ENCODE measurements around the gene RANBP1. TPM values are rescaled to one million over a fixed set of nuclear protein-coding genes. Genes with fewer than 3 reads are reported as not detected.

Gene RANBP1
- total and polyA plus RNA-seq, 9 of the 15 experiments (the other 6 are each of a cell fraction or from before 2014, with no cell fraction given), result 162 to 2,891 (median 1,289) TPM

DNA sequence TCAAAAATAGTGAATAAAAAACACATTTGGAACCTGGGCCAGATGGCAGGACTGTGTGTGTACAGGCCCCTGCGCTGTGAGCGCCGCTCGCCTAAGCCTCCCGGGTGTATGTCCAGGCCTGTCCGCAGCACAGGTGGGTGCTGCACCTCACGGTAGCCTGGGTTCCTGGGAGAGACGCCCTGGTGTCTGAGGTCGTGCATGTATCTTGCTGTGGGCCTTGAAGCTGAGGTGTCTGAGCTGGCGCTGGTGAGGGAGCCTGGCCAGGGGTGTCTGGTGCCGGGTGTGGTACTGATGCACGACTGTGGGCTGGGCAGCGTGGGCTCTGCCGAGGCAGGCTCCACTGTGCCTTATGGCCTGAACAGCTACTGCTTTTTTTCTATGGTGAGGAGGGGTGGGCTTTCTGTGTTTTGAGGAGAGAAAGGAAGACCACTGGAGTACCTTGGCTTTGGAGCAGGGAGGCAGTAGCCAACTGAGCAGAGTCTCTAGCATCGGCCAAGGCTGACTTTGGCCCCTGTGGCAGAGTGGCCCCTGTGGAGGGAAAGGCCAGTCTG lies 11.5 kb downstream of the RANBP1 start (continued):
- TF ChIP-seq NR2C2 (CRISPR knock-in tag; IDR thresholded peaks at IDR 0.05) (no peak), NR2C2 (tag; IDR thresholded peaks at IDR 0.05) (no peak), KAT7 (CRISPR knock-in tag; IDR thresholded peaks at IDR 0.05; ENCODE audit: borderline replicate concordance) (no peak), FOSL1 (tag; conservative IDR thresholded peaks at IDR 0.05) (no peak), GABPA (tag; conservative IDR thresholded peaks at IDR 0.05; ENCODE audit: low read depth) (no peak), ZNF197 (CRISPR knock-in tag; IDR thresholded peaks at IDR 0.05; ENCODE audit: low read depth) (no peak), TEAD1 (CRISPR knock-in tag; IDR thresholded peaks at IDR 0.05) (no peak; a peak in 1 of 4 replicates), NR2F6 (CRISPR knock-in tag; IDR thresholded peaks at IDR 0.05) (no peak), MCM5 (IDR thresholded peaks at IDR 0.05; ENCODE audit: low read depth) (no peak), L3MBTL2 (IDR thresholded peaks at IDR 0.05) (no peak), PRPF4 (IDR thresholded peaks at IDR 0.05; ENCODE audit: insufficient read depth, low read depth, low read length, poor library complexity, severe bottlenecking) (no peak), NR3C1 (CRISPR knock-in tag; IDR thresholded peaks at IDR 0.05) (no peak), HDAC2 (IDR thresholded peaks at IDR 0.05) (no peak), SRSF1 (IDR thresholded peaks at IDR 0.05; ENCODE audit: low read depth, low read length) (no peak), ETV6 (IDR thresholded peaks at IDR 0.05; ENCODE audit: borderline replicate concordance in 1 of 2, low read depth in 2 of 2, low read length in 1 of 2) (no peak), ETV6 (CRISPR knock-in tag; IDR thresholded peaks at IDR 0.05; ENCODE audit: borderline replicate concordance) (no peak), HNRNPLL (IDR thresholded peaks at IDR 0.05; ENCODE audit: low read depth, low read length, poor library complexity, severe bottlenecking) (no peak), ZFX (CRISPR knock-in tag; IDR thresholded peaks at IDR 0.05) (no peak), ELF1 (tag; IDR thresholded peaks at IDR 0.05) (no peak), SIN3A (IDR thresholded peaks at IDR 0.05; ENCODE audit: borderline replicate concordance in 2 of 2, control insufficient read depth in 1 of 2, low read depth in 2 of 2, low read length in 2 of 2) (0 out of 4 replicates have a peak, but pooled peaks of 1 of the 2 experiments have one; percentile 15), ZNF354B (CRISPR knock-in tag; IDR thresholded peaks at IDR 0.05) (no peak), POLR2A (conservative IDR thresholded peaks at IDR 0.05) (peak; percentile 87), CBX2 (IDR thresholded peaks at IDR 0.05; ENCODE audit: insufficient read depth, low read length, poor library complexity, severe bottlenecking) (no peak), CBFA2T3 (IDR thresholded peaks at IDR 0.05) (no peak), HNRNPUL1 (IDR thresholded peaks at IDR 0.05; ENCODE audit: low read length) (peak; percentile 10; the same call in 1 of the 2 replicates), ZNF699 (CRISPR knock-in tag; IDR thresholded peaks at IDR 0.05; ENCODE audit: insufficient replicate concordance) (no peak)
- TF ChIP-seq, protein P1, sequence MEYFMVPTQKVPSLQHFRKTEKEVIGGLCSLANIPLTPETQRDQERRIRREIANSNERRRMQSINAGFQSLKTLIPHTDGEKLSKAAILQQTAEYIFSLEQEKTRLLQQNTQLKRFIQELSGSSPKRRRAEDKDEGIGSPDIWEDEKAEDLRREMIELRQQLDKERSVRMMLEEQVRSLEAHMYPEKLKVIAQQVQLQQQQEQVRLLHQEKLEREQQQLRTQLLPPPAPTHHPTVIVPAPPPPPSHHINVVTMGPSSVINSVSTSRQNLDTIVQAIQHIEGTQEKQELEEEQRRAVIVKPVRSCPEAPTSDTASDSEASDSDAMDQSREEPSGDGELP (CRISPR knock-in tag; IDR thresholded peaks at IDR 0.05; ENCODE audit: borderline replicate concordance), result no peak
- TF ChIP-seq, protein P2, sequence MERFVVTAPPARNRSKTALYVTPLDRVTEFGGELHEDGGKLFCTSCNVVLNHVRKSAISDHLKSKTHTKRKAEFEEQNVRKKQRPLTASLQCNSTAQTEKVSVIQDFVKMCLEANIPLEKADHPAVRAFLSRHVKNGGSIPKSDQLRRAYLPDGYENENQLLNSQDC (CRISPR knock-in tag; IDR thresholded peaks at IDR 0.05), result no peak; the same call in 1 of the 2 replicates

Measured in K562 (cell line).